HFFc6 (cell line): ENCODE measurements around the gene PHACTR4. TPM values are rescaled to one million over a fixed set of nuclear protein-coding genes. Genes with fewer than 3 reads are reported as not detected.

Experiments
- DNase-seq: peaks from one replicate; pipeline ENCODE4 v3.0.0-alpha.2; 2018
- H3K27ac Mint-ChIP-seq: 2 replicates; pipeline ENCODE4 v1.8.0; 2020; ENCODE audit warnings: mild to moderate bottlenecking, mixed read lengths
- H3K27me3 Mint-ChIP-seq: 2 replicates; pipeline ENCODE4 v1.8.0; 2021; ENCODE audit warnings: mild to moderate bottlenecking, moderate library complexity, mixed read lengths; ENCODE audit not compliant: insufficient read depth
- H3K36me3 Mint-ChIP-seq: 2 replicates; pipeline ENCODE4 v1.8.0; 2021; ENCODE audit warnings: low read depth, mixed read lengths
- H3K4me1 Mint-ChIP-seq: 2 replicates; pipeline ENCODE4 v1.8.0; 2020; ENCODE audit warnings: low read depth, mixed read lengths
- H3K4me3 Mint-ChIP-seq: 2 replicates; pipeline ENCODE4 v1.8.0; 2020; ENCODE audit warnings: mild to moderate bottlenecking, moderate library complexity, mixed read lengths
- H3K9me3 Mint-ChIP-seq: 2 replicates; pipeline ENCODE4 v1.8.0; 2020; ENCODE audit warnings: mild to moderate bottlenecking, mixed read lengths
- CTCF ChIP-seq: fragments of 200-600 bp; sonication (generic); IDR thresholded peaks from 2 replicates; pipeline ENCODE4 v1.5.0; 2021; ENCODE audit warnings: antibody characterized with exemption, mild to moderate bottlenecking
- total RNA-seq, 6 experiments: library from RNA; stranded (reverse); fragmentation: NEBNext Ultra II Directional; extraction: Animal tissue kit (Norgen Biotek cat#: 25700); gene quantifications; 2 replicates in 1 of 6; 3 replicates in 5 of 6; pipeline ENCODE4 v1.2.3, GENCODE V29; 2021

Gene PHACTR4
- total RNA-seq, 6 experiments from 2014 or later = 19.9 to 24.4 (median 23.8) TPM

GRCh38 chr1:28506907-28507246 lies 137.3 kb downstream of the PHACTR4 start:
- TF ChIP-seq CTCF = no peak
- Mint-ChIP-seq H3K9me3 (peaks cover 50% of the 10 kb centered on the region), H3K4me3 (peak overlapping the region; percentile 97), H3K4me1 (peaks cover 40% of the 10 kb centered on the region), H3K36me3 (peaks cover 64% of the 10 kb centered on the region), H3K27ac (peak overlapping the region; percentile 96), H3K27me3 (peaks cover 64% of the 10 kb centered on the region)
- DNase-seq = no peak

- H3K4me1 Mint-ChIP-seq = peaks cover 44% of the 10 kb centered on the region
- peaks cover 68% of the 10 kb centered on the region for H3K36me3 Mint-ChIP-seq
- H3K27ac Mint-ChIP-seq = peak overlapping the region; percentile 96
- TF ChIP-seq CTCF = no peak
- peaks cover 68% of the 10 kb centered on the region for H3K27me3 Mint-ChIP-seq
- peaks cover 53% of the 10 kb centered on the region for H3K9me3 Mint-ChIP-seq
- DNase-seq = no peak
- H3K4me3 Mint-ChIP-seq = peak overlapping the region; percentile 97
Measured at GRCh38 chr1:28507247-28507645, 137.7 kb downstream of the PHACTR4 start.

GRCh38 chr1:28507646-28508434 lies 138.3 kb downstream of the PHACTR4 start:
- no peak for DNase-seq
- peaks cover 74% of the 10 kb centered on the region for H3K36me3 Mint-ChIP-seq

GRCh38 chr1:28508435-28508754 lies 138.9 kb downstream of the PHACTR4 start:
- Mint-ChIP-seq H3K9me3 (peaks cover 57% of the 10 kb centered on the region), H3K36me3 (peaks cover 75% of the 10 kb centered on the region), H3K27ac (peak overlapping the region; percentile 96), H3K4me1 (peaks cover 51% of the 10 kb centered on the region), H3K27me3 (peaks cover 80% of the 10 kb centered on the region), H3K4me3 (peak overlapping the region; percentile 97)
- TF ChIP-seq CTCF = no peak
- DNase-seq = peak; percentile 3

More at GRCh38 chr1:28507646-28508434, 138.3 kb downstream of the PHACTR4 start:
- Mint-ChIP-seq H3K4me3 (peak overlapping the region; percentile 97), H3K27ac (peak overlapping the region; percentile 96), H3K9me3 (peaks cover 57% of the 10 kb centered on the region), H3K4me1 (peaks cover 50% of the 10 kb centered on the region), H3K27me3 (peaks cover 74% of the 10 kb centered on the region)
- no peak for TF ChIP-seq CTCF

GRCh38 chr1:28509705-28510272 lies 140.2 kb downstream of the PHACTR4 start:
- TF ChIP-seq CTCF = no peak
- peak overlapping the region; percentile 97 for H3K4me3 Mint-ChIP-seq
- peaks cover 51% of the 10 kb centered on the region for H3K4me1 Mint-ChIP-seq
- H3K27me3 Mint-ChIP-seq = peaks cover 94% of the 10 kb centered on the region
- peaks cover 57% of the 10 kb centered on the region for H3K9me3 Mint-ChIP-seq
- peaks cover 78% of the 10 kb centered on the region for H3K36me3 Mint-ChIP-seq
- DNase-seq = peak; percentile 7
- H3K27ac Mint-ChIP-seq = peak overlapping the region; percentile 96
